Thyroid gland (tissue), 4 donors: Measurements from ENCODE around the gene SBSN.

ENCODE experiments used
- POLR2A ChIP-seq, 2 donors: fragments of 450-650 bp; IDR thresholded peaks; one replicate each; pipeline ENCODE4 v1.6.1; 2017; ENCODE audit warnings: antibody characterized with exemption in 2 of 2, mild to moderate bottlenecking in 2 of 2, moderate library complexity in 1 of 2
- TF ChIP-seq, protein P1 (sequence below), 6 experiments: fragments of 200-600 bp in 3 of 6; fragments of 450-650 bp in 3 of 6; sonication (generic) in 3 of 6; IDR thresholded peaks; one replicate each; pipeline ENCODE4 v1.5.1; 2016 to 2019; ENCODE audit warnings: antibody characterized with exemption in 6 of 6, mild to moderate bottlenecking in 2 of 6, inconsistent platforms in 1 of 6, moderate library complexity in 1 of 6

DNA sequence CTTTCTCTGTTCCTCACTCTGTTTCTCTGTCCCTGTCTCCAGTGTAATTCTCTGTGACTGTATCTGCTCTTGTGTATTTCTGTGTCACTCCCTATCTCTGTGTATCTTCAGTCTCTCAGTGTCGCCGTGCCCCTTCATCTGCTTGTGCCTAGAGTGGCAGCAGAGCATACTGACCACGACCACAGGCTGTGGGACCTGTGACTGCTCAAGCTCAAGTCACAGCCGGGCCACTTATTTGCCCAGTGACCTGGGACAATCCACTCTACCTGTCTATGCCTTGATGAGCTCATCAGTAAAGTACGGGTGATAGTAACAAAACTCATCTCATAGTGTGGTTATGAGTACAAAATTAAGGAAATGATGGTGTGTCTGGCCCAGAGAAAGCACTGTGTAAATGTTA, 26.0 kb upstream of the SBSN start:
- TF ChIP-seq, protein P1, sequence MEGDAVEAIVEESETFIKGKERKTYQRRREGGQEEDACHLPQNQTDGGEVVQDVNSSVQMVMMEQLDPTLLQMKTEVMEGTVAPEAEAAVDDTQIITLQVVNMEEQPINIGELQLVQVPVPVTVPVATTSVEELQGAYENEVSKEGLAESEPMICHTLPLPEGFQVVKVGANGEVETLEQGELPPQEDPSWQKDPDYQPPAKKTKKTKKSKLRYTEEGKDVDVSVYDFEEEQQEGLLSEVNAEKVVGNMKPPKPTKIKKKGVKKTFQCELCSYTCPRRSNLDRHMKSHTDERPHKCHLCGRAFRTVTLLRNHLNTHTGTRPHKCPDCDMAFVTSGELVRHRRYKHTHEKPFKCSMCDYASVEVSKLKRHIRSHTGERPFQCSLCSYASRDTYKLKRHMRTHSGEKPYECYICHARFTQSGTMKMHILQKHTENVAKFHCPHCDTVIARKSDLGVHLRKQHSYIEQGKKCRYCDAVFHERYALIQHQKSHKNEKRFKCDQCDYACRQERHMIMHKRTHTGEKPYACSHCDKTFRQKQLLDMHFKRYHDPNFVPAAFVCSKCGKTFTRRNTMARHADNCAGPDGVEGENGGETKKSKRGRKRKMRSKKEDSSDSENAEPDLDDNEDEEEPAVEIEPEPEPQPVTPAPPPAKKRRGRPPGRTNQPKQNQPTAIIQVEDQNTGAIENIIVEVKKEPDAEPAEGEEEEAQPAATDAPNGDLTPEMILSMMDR (IDR thresholded peaks at IDR 0.05), result no peak
- no peak for TF ChIP-seq POLR2A (IDR thresholded peaks at IDR 0.05)
